Measurements from ENCODE around the gene BORA.

Gene BORA

GRCh38 chr13:72727417-72728289 is at the start of gene BORA, which contains the start of gene MZT1:
Gene BORA, plus strand, starts transcription at chr13:72727923. Its CDS starts 1,018 bp downstream, at chr13:72728941.
Gene MZT1, minus strand, starts transcription at chr13:72727629. Its CDS starts 27 bp downstream, at chr13:72727602.
- H3K4me3 ChIP-seq (ENCODE audit: low read depth in 1 of 2, low read length in 2 of 2) = peak within 1 kb of the TSS; percentile 81 to 86
- H4K20me1 ChIP-seq (ENCODE audit: insufficient read depth, low read length) = peaks cover 20% of the 10 kb centered on the region; the same call in 1 of the 2 replicates
- H3K27me3 ChIP-seq (ENCODE audit: insufficient read depth, low read length, poor library complexity) = no peaks in the 10 kb centered on the region
- TF ChIP-seq CTCF (IDR thresholded peaks at IDR 0.05; ENCODE audit: borderline replicate concordance, extremely low read depth, low read length, poor library complexity, severe bottlenecking) (no peak), EZH2 (IDR thresholded peaks at IDR 0.05; ENCODE audit: borderline replicate concordance, low read depth, low read length, severe bottlenecking) (no peak)
- H3K4me2 ChIP-seq (ENCODE audit: insufficient read depth, low read length) = peak within 1 kb of the TSS; percentile 86
- peaks cover 91% of the 10 kb centered on the region for H3K79me2 ChIP-seq (ENCODE audit: insufficient read depth, low read length)
- peak within 1 kb of the TSS; percentile 96 for H3K9ac ChIP-seq (ENCODE audit: low read depth, low read length)
- peak; percentile 89 for ATAC-seq (ENCODE audit: insufficient read depth, low read depth)
- H3K27ac ChIP-seq (ENCODE audit: low read length) = peak within 1 kb of the TSS; percentile 96
- no peaks in the 10 kb centered on the region for H3K9me3 ChIP-seq (ENCODE audit: insufficient read depth, low read length, severe bottlenecking)
- H3K4me1 ChIP-seq (ENCODE audit: insufficient read depth, low read length) = peaks cover 58% of the 10 kb centered on the region
- H3K36me3 ChIP-seq (ENCODE audit: insufficient read depth, low read length) = peaks cover 26% of the 10 kb centered on the region
- DNase-seq = peak; percentile 97
- peak within 1 kb of the TSS; percentile 95 for H2AFZ ChIP-seq (ENCODE audit: low read depth, low read length)

- no peak overlapping the region for H2AFZ ChIP-seq (ENCODE audit: low read depth, low read length)
- no peaks in the 10 kb centered on the region for H3K27me3 ChIP-seq (ENCODE audit: insufficient read depth, low read length, poor library complexity)
- DNase-seq = no peak
- ATAC-seq (ENCODE audit: insufficient read depth, low read depth) = no peak
- no peaks in the 10 kb centered on the region for H3K4me1 ChIP-seq (ENCODE audit: insufficient read depth, low read length)
- H3K4me2 ChIP-seq (ENCODE audit: insufficient read depth, low read length) = no peak overlapping the region
- H3K79me2 ChIP-seq (ENCODE audit: insufficient read depth, low read length) = no peaks in the 10 kb centered on the region
- TF ChIP-seq EZH2 (IDR thresholded peaks at IDR 0.05; ENCODE audit: borderline replicate concordance, low read depth, low read length, severe bottlenecking) = no peak
- TF ChIP-seq CTCF (IDR thresholded peaks at IDR 0.05; ENCODE audit: borderline replicate concordance, extremely low read depth, low read length, poor library complexity, severe bottlenecking) = no peak
- no peak overlapping the region for H3K9ac ChIP-seq (ENCODE audit: low read depth, low read length)
- H3K27ac ChIP-seq (ENCODE audit: low read length) = no peak overlapping the region
- H3K9me3 ChIP-seq (ENCODE audit: insufficient read depth, low read length, severe bottlenecking) = no peaks in the 10 kb centered on the region
- H4K20me1 ChIP-seq (ENCODE audit: insufficient read depth, low read length) = no peaks in the 10 kb centered on the region
- no peak overlapping the region for H3K4me3 ChIP-seq (ENCODE audit: low read depth in 1 of 2, low read length in 2 of 2)
- no peaks in the 10 kb centered on the region for H3K36me3 ChIP-seq (ENCODE audit: insufficient read depth, low read length)
Measured at GRCh38 chr13:72678312-72678711, 49.4 kb upstream of the BORA start.

- Histone ChIP-seq H2AFZ (ENCODE audit: low read depth, low read length) (no peak overlapping the region), H3K4me1 (ENCODE audit: insufficient read depth, low read length) (no peaks in the 10 kb centered on the region), H3K9me3 (ENCODE audit: insufficient read depth, low read length, severe bottlenecking) (no peaks in the 10 kb centered on the region), H3K79me2 (ENCODE audit: insufficient read depth, low read length) (no peaks in the 10 kb centered on the region), H3K27me3 (ENCODE audit: insufficient read depth, low read length, poor library complexity) (no peaks in the 10 kb centered on the region), H3K4me2 (ENCODE audit: insufficient read depth, low read length) (no peak overlapping the region), H3K27ac (ENCODE audit: low read length) (no peak overlapping the region), H4K20me1 (ENCODE audit: insufficient read depth, low read length) (no peaks in the 10 kb centered on the region), H3K9ac (ENCODE audit: low read depth, low read length) (no peak overlapping the region), H3K36me3 (ENCODE audit: insufficient read depth, low read length) (no peaks in the 10 kb centered on the region), H3K4me3 (ENCODE audit: low read depth in 1 of 2, low read length in 2 of 2) (no peak overlapping the region)
- DNase-seq = no peak
- ATAC-seq (ENCODE audit: insufficient read depth, low read depth) = no peak
- TF ChIP-seq EZH2 (IDR thresholded peaks at IDR 0.05; ENCODE audit: borderline replicate concordance, low read depth, low read length, severe bottlenecking) (no peak), CTCF (IDR thresholded peaks at IDR 0.05; ENCODE audit: borderline replicate concordance, extremely low read depth, low read length, poor library complexity, severe bottlenecking) (no peak)
Measured at GRCh38 chr13:72680353-72680752, 47.4 kb upstream of the BORA start.

All from DND-41 (cell line).